Retinal pigment epithelial cell (primary cell): ENCODE measurements around the gene PHETA1.
"Not testable (repeated sequence)": the region's sequence is repeated elsewhere in the genome, so short reads cannot be mapped to it uniquely, and the experiment has no call there.

Experiments
- DNase-seq: peaks from one replicate; pipeline ENCODE4 v3.0.0-alpha.2; 2010; ENCODE audit warnings: low read depth
- H3K4me3 ChIP-seq: 2 replicates; pipeline ENCODE4 v1.5.1; 2011; ENCODE audit warnings: mild to moderate bottlenecking, low read length, control low read depth, moderate library complexity
- CTCF ChIP-seq: conservative IDR thresholded peaks from 2 replicates; pipeline ENCODE4 v1.5.1; 2011; ENCODE audit warnings: low read depth, low read length, control low read depth, inconsistent platforms

PHETA1 gene

GRCh38 chr12:111404362-111405148 lies 35.7 kb upstream of the PHETA1 start:
- no peak for TF ChIP-seq CTCF
- DNase-seq = no peak
- peak overlapping the region; percentile 58 for H3K4me3 ChIP-seq

- not testable (repeated sequence) for H3K4me3 ChIP-seq
These were observed 33.6 kb upstream of the PHETA1 start for GRCh38 chr12:111402490-111402824.

GRCh38 chr12:111401167-111401605 lies 32.3 kb upstream of the PHETA1 start:
- no peak for TF ChIP-seq CTCF
- H3K4me3 ChIP-seq = no peak overlapping the region
- no peak for DNase-seq

More at GRCh38 chr12:111402490-111402824, 33.6 kb upstream of the PHETA1 start:
- DNase-seq = not testable (repeated sequence)

- H3K4me3 ChIP-seq, DNase-seq: not testable (repeated sequence)
These were observed 31.0 kb upstream of the PHETA1 start for GRCh38 chr12:111399741-111400404.

- no peak overlapping the region for H3K4me3 ChIP-seq
- no peak for DNase-seq
- no peak for TF ChIP-seq CTCF
These were observed 29.6 kb upstream of the PHETA1 start for GRCh38 chr12:111398530-111398929.

GRCh38 chr12:111396726-111397445 lies 28.0 kb upstream of the PHETA1 start:
- peak; percentile 34 for DNase-seq
- H3K4me3 ChIP-seq = peak overlapping the region; percentile 36
- peak; percentile 97 for TF ChIP-seq CTCF

- not testable (repeated sequence) for H3K4me3 ChIP-seq, DNase-seq
These were observed 27.4 kb upstream of the PHETA1 start for GRCh38 chr12:111396271-111396670.

- DNase-seq = no peak
- H3K4me3 ChIP-seq = no peak overlapping the region
- no peak for TF ChIP-seq CTCF
These were observed 26.7 kb upstream of the PHETA1 start for GRCh38 chr12:111395336-111396187.
